Stimulated activated memory B cell treated with anti-CD40 and anti-IgM and Interleukin-4, amounts not matched to agents 10 μg/mL and 1 μg/mL and 100 μg/mL, for 72 hours (primary cell): Measurements from ENCODE around the gene DNA2.

Experiments used
- ATAC-seq: fragments of 150-1000 bp; cut with Tn5 transposase; 2 replicates; pipeline ENCODE4 v1.10.0; 2021
- H3K27ac Mint-ChIP-seq: one replicate; pipeline ENCODE4 v1.8.0; 2022; ENCODE audit warnings: mild to moderate bottlenecking, mixed read lengths
- H3K27me3 Mint-ChIP-seq: one replicate; pipeline ENCODE4 v1.8.0; 2022; ENCODE audit warnings: mixed read lengths
- H3K36me3 Mint-ChIP-seq: one replicate; pipeline ENCODE4 v1.8.0; 2022; ENCODE audit warnings: mixed read lengths
- H3K4me1 Mint-ChIP-seq: one replicate; pipeline ENCODE4 v1.8.0; 2022; ENCODE audit warnings: mixed read lengths
- H3K4me3 Mint-ChIP-seq: one replicate; pipeline ENCODE4 v1.8.0; 2022; ENCODE audit warnings: mild to moderate bottlenecking, moderate library complexity, mixed read lengths
- H3K9me3 Mint-ChIP-seq: one replicate; pipeline ENCODE4 v1.8.0; 2022; ENCODE audit warnings: mixed read lengths

The DNA2 gene

GRCh38 chr10:68406815-68407548, 64.8 kb downstream of the DNA2 start, which contains the start of gene RUFY2:
RUFY2 (minus strand) TSS chr10:68407277; CDS start chr10:68407189, 88 bp downstream.
- Mint-ChIP-seq H3K27ac (peak within 1 kb of the TSS; percentile 88), H3K36me3 (no peaks in the 10 kb centered on the region), H3K9me3 (no peaks in the 10 kb centered on the region), H3K4me1 (peaks cover 15% of the 10 kb centered on the region), H3K4me3 (peak within 1 kb of the TSS; percentile 92), H3K27me3 (no peaks in the 10 kb centered on the region)
- ATAC-seq, result peak; percentile 98

- Mint-ChIP-seq H3K4me3 (peak overlapping the region; percentile 92), H3K9me3 (no peaks in the 10 kb centered on the region), H3K27me3 (no peaks in the 10 kb centered on the region), H3K27ac (peak overlapping the region; percentile 88), H3K36me3 (peaks cover 2% of the 10 kb centered on the region), H3K4me1 (peaks cover 15% of the 10 kb centered on the region)
- peak; percentile 59 for ATAC-seq
Observed at GRCh38 chr10:68406111-68406814, 65.5 kb downstream of the DNA2 start.

- Mint-ChIP-seq H3K36me3 (peaks cover 15% of the 10 kb centered on the region), H3K27ac (no peak overlapping the region), H3K4me3 (no peak overlapping the region), H3K27me3 (no peaks in the 10 kb centered on the region), H3K9me3 (no peaks in the 10 kb centered on the region), H3K4me1 (peaks cover 15% of the 10 kb centered on the region)
- no peak for ATAC-seq
Observed at GRCh38 chr10:68403701-68404100, 68.1 kb downstream of the DNA2 start.

GRCh38 chr10:68402276-68402675, 69.5 kb downstream of the DNA2 start:
- H3K9me3 Mint-ChIP-seq, result no peaks in the 10 kb centered on the region
- H3K4me3 Mint-ChIP-seq, result no peak overlapping the region
- ATAC-seq, result no peak
- peaks cover 15% of the 10 kb centered on the region for H3K36me3 Mint-ChIP-seq
- peaks cover 15% of the 10 kb centered on the region for H3K4me1 Mint-ChIP-seq
- no peak overlapping the region for H3K27ac Mint-ChIP-seq
- H3K27me3 Mint-ChIP-seq, result no peaks in the 10 kb centered on the region

GRCh38 chr10:68397005-68397404, 74.8 kb downstream of the DNA2 start:
- H3K27me3 Mint-ChIP-seq, result no peaks in the 10 kb centered on the region
- no peak overlapping the region for H3K4me3 Mint-ChIP-seq
- H3K4me1 Mint-ChIP-seq, result no peaks in the 10 kb centered on the region
- H3K27ac Mint-ChIP-seq, result no peak overlapping the region
- no peak for ATAC-seq
- no peaks in the 10 kb centered on the region for H3K9me3 Mint-ChIP-seq
- H3K36me3 Mint-ChIP-seq, result peaks cover 23% of the 10 kb centered on the region

GRCh38 chr10:68385740-68386139, 86.0 kb downstream of the DNA2 start:
- H3K4me1 Mint-ChIP-seq, result no peaks in the 10 kb centered on the region
- H3K27ac Mint-ChIP-seq, result no peak overlapping the region
- no peaks in the 10 kb centered on the region for H3K27me3 Mint-ChIP-seq
- no peak for ATAC-seq
- H3K4me3 Mint-ChIP-seq, result no peak overlapping the region
- no peaks in the 10 kb centered on the region for H3K9me3 Mint-ChIP-seq
- peaks cover 29% of the 10 kb centered on the region for H3K36me3 Mint-ChIP-seq

- no peak for ATAC-seq
- no peak overlapping the region for H3K27ac Mint-ChIP-seq
- H3K36me3 Mint-ChIP-seq, result peaks cover 61% of the 10 kb centered on the region
- no peaks in the 10 kb centered on the region for H3K27me3 Mint-ChIP-seq
- no peak overlapping the region for H3K4me3 Mint-ChIP-seq
- no peaks in the 10 kb centered on the region for H3K4me1 Mint-ChIP-seq
- H3K9me3 Mint-ChIP-seq, result peaks cover 7% of the 10 kb centered on the region
Observed at GRCh38 chr10:68371604-68372003, 100.2 kb downstream of the DNA2 start.

GRCh38 chr10:68367121-68367520, 104.7 kb downstream of the DNA2 start:
- H3K9me3 Mint-ChIP-seq, result peaks cover 4% of the 10 kb centered on the region
- no peak for ATAC-seq
- H3K4me3 Mint-ChIP-seq, result no peak overlapping the region
- peaks cover 32% of the 10 kb centered on the region for H3K36me3 Mint-ChIP-seq
- H3K4me1 Mint-ChIP-seq, result peaks cover 6% of the 10 kb centered on the region
- H3K27me3 Mint-ChIP-seq, result no peaks in the 10 kb centered on the region
- no peak overlapping the region for H3K27ac Mint-ChIP-seq

GRCh38 chr10:68366600-68366999, 105.2 kb downstream of the DNA2 start:
- Mint-ChIP-seq H3K36me3 (peaks cover 32% of the 10 kb centered on the region), H3K4me3 (no peak overlapping the region), H3K27ac (no peak overlapping the region), H3K4me1 (peaks cover 6% of the 10 kb centered on the region), H3K9me3 (peaks cover 3% of the 10 kb centered on the region), H3K27me3 (no peaks in the 10 kb centered on the region)
- no peak for ATAC-seq

GRCh38 chr10:68365611-68366010, 106.2 kb downstream of the DNA2 start:
- Mint-ChIP-seq H3K4me1 (peaks cover 6% of the 10 kb centered on the region), H3K27ac (no peak overlapping the region), H3K4me3 (no peak overlapping the region), H3K36me3 (peaks cover 23% of the 10 kb centered on the region), H3K9me3 (no peaks in the 10 kb centered on the region), H3K27me3 (no peaks in the 10 kb centered on the region)
- ATAC-seq, result no peak

GRCh38 chr10:68364101-68364886, 107.5 kb downstream of the DNA2 start:
- no peak for ATAC-seq
- peak overlapping the region; percentile 64 for H3K27ac Mint-ChIP-seq

More at GRCh38 chr10:68364101-68364886, 107.5 kb downstream of the DNA2 start:
- Mint-ChIP-seq H3K4me3 (no peak overlapping the region), H3K4me1 (peaks cover 6% of the 10 kb centered on the region), H3K36me3 (peaks cover 16% of the 10 kb centered on the region), H3K9me3 (no peaks in the 10 kb centered on the region), H3K27me3 (no peaks in the 10 kb centered on the region)
